GM18861 (cell line): ENCODE results near the gene CDC42EP1.
"Not testable (repeated sequence)": the region's sequence is repeated elsewhere in the genome, so short reads cannot be mapped to it uniquely, and the experiment has no call there.

Experiments used
- ATAC-seq: cut with Tn5 transposase; IDR thresholded peaks from one replicate; pipeline ENCODE4 v1.9.1; 2021; ENCODE audit not compliant: unreplicated experiment

The CDC42EP1 gene

DNA sequence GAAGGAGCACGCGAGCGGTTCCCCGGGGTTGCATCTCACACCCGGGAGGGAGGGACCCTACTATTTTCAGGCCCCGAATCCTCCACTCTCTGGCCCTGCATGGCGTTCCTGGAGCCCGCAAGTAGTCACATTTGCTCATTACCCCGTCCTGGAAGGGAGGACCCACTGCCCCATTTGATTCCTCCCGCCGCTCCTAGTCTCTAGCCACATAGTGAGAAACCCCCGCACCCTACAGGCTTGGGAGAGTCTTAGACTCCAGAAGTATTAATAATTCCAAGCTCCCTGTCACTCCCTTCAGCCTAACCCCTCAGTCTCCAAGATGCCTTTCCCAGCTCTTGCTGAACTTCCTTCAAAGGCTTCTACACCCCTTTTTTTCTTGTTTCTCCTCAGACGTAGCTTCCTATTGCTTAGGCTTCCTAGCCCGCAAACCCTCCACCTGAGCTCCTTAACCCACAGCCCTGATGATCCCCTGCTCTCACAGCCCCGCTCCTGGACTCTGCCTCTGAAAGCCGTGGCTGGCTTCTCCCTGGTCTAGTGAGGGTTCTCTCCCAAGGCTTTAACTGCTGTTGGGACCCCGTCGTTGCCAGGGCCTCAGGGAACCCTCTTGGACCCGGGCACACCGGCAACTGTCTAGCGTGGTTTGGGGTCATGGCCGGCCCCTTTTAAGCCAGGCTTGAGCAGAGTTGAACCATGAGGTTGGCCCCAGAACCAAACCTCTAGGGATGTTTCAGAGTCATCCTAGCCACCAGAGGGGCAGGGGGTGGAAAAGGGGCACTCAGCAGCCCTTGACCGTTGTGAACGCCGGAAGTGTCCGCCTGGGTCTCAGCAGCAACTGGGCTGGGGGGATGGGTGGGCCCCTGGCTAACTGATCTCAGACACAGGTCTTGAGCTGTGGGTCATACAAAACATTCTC lies 49.2 kb downstream of the CDC42EP1 start:
- no peak for ATAC-seq

DNA sequence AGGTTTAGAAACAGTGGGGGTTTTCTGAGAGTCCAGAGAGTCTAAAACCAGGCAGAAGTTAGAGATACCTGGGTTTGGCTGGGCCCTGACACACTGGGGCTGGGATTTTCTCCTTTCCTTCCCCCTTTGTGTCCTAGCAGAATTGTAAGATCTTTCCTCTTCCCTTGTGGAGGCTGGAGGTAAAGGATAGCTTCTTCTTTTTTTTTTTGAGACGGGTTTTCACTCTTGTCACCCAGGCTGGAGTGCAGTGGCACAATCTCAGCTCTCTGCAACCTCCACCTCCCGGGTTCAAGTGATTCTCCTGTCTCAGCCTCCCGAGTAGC lies 49.8 kb downstream of the CDC42EP1 start:
- not testable (repeated sequence) for ATAC-seq

DNA sequence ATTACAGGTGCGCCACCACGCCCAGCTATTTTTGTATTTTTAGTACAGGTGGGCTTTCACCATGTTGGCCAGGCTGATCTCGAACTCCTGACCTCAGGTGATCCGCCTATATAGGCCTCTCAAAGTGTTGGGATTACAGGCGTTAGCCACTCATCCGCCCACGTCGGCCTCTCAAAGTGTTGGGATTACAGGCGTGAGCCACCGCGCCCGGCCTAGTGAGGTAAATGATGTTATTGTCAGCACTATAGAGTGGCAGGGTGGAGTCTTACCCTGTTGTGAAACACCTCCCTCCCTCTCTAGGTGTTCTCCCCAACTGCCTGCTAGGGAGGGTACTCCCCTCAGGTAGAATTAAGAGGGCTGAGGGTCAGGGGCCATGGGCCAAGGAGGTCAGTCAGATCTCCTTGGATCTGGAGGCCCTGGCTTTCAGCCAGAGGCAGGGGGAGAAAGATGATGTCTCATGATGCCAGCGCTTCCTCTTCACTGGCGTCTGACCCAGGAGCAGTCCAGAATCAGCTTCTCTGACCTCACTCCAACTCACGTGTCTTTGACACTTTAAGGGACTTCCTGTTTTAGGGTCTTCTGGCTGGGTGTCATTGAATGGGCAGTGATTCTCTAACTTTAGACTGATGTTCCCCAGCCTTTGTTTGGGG lies 50.3 kb downstream of the CDC42EP1 start:
- no peak for ATAC-seq

DNA sequence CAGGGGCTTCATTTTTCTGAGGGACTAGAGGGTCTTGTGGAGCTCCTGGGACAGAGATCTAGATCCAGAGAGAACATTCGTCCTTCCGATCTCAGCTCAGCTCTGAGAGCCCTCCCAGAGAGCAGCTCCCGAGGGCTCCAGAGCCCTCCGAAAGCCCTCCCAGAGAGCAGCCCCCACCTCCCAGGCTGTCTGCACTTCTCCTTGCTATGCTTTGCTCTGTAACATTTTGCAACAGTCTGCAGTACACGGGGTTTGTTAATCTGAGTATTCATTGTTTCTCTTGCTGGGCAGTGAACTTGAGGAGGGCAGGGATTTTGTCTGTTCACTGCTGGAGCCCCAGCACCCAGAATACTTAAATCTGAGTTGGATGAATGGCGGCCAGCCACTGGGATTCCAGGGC lies 50.9 kb downstream of the CDC42EP1 start:
- no peak for ATAC-seq

DNA sequence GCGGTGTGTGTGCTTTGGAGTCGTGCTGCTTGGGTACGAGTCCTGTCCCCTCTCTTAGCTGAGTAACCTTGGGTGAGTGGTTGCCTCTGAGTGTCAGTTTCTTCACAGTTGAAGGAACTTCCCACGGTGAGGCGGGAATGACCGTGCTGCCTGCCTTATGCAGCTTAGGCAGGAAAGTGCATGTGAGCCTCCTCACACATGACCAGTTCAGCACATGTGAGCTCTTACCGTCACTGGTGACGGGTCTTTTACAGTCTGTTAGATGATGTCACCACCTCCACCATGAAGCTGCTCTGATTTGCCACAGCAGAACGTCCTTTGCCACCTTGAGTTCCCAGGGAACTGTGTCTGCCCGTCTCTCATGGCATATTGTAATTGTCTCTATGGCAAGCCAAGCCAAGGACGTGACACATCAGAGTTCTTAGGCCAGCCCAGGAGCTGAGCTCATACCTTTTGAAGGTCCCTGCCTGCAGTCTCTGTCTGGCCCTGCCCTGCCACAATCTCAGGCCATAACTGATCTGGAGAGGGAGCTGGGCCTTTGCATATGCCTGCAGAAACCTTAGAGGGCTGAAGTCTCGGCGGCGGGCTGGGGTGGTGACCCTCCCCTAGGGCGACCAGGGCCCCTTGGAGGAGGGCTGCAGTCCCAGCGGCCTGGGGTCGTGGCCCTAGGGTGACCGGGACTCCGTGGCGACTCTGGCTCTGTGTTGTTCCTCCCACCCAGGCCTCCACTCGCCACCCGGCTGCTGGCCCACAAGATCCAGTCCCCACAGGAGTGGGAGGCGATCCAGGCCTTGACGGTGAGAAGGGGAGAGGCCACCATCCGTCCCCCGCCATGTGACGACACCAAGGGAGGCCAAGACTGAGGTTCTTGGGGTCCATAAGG lies 56.2 kb downstream of the CDC42EP1 start:
- ATAC-seq = no peak

DNA sequence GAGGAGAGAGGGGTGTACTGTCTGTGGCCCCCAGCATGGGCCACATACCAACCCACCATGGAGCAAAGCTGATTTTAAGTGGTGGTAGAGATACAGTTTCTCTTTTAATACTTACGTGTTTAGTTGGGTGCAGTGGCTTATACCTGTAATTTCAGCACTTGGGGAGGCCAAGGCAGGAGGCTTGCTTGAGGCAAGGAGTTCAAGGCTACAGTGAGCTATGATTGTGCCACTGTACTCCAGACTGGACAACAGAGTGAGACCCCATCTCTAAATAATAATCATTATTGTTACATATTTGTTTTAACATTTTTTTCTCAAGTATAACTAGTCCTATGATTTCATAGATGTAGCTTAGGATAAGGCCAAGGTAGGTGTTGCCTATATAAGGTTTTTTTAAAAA lies 57.2 kb downstream of the CDC42EP1 start:
- ATAC-seq = no peak

DNA sequence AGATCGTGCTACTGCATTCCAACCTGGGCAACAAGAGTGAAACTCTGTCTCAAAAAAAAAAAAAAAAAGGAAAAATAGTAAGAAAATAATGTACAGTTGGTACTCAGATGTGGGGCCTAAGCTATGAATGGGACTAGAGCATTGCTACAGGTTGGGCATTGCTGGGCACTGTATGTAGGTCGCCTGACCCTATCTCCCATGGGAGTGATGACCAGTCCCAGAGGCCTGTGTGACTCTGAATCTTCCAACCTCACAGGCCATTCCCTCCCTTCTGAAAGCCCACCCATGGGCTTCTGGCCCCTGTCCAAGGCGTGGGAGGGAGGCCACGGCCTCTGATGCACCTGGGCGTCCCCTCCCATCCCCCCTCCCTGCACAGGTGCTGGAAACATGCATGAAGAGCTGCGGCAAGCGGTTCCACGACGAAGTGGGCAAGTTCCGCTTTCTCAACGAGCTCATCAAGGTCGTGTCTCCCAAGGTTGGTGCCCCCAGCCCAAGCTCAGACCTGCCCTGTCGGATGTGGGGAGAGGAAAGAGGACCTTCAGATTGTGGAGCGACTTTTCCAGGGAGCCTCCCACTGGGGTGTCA lies 57.9 kb downstream of the CDC42EP1 start:
- ATAC-seq = no peak

DNA sequence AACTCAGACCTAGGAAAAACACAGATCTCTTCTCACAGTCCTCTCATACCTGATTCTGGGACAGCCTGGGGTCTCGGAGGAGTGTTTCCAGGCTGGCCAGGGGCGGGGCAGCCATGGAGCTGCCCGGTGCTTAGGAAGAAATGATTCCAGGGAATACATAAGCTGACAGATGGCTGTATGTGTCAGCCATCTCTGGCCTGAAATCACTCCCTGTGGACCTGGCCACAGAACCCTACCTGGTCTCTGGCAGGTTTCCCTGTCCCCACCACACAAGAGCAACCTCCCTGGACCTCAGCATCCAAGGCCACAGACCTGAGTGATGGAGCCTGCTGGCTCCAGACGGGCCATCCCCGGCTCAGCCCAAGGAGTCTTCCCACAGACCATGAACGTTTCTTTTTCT lies 58.4 kb downstream of the CDC42EP1 start:
- ATAC-seq = no peak
